WTC11 (cell line): Measurements from ENCODE around the gene UGT1A10.

Experiments used
- NR2C2 ChIP-seq: sonication (generic); formaldehyde crosslinking; IDR thresholded peaks from 2 replicates; pipeline ENCODE4 v1.8.0; 2022; ENCODE audit warnings: mild to moderate bottlenecking, missing genetic modification reagents
- NR3C1 ChIP-seq: sonication (generic); formaldehyde crosslinking; conservative IDR thresholded peaks from 2 replicates; pipeline ENCODE4 v1.8.1; 2023; ENCODE audit warnings: low read depth, mild to moderate bottlenecking, missing genetic modification reagents
- SP1 ChIP-seq: sonication (generic); formaldehyde crosslinking; conservative IDR thresholded peaks from 2 replicates; pipeline ENCODE4 v1.8.1; 2022; ENCODE audit warnings: missing genetic modification reagents
- ZNF263 ChIP-seq: sonication (generic); formaldehyde crosslinking; IDR thresholded peaks from 2 replicates; pipeline ENCODE4 v1.8.1; 2022; ENCODE audit warnings: low read depth, mild to moderate bottlenecking, moderate library complexity, missing genetic modification reagents
- TF ChIP-seq, protein P1 (sequence below): fragments of 200-600 bp; IDR thresholded peaks from 2 replicates; pipeline ENCODE4 v1.8.0; 2022; ENCODE audit warnings: antibody characterized with exemption
- TF ChIP-seq, protein P2 (sequence below): sonication (generic); formaldehyde crosslinking; IDR thresholded peaks from 2 replicates; pipeline ENCODE4 v1.8.0; 2022; ENCODE audit warnings: mild to moderate bottlenecking, missing genetic modification reagents

DNA sequence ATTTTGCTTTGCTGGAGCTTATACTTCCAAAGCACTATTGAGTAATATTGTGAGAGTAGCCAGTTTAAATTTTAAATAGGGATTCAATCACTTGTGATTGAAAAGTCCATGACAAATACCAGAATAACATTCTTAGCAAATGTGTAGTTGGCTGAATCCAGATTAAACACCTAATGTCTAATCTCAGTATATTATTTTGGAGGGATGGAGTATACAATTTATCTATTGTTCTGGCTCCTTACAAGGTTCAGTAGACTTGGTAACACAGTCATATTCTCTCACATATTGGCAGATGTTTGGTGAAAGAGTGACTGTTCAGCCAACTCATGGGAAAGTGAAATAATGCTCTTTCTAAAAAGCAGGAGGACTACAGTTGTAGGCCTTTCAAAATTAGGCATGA lies 37.6 kb downstream of the UGT1A10 start:
- TF ChIP-seq SP1 (CRISPR knock-in tag) (no peak), ZNF263 (CRISPR knock-in tag) (no peak), NR3C1 (CRISPR knock-in tag) (no peak), NR2C2 (CRISPR knock-in tag) (no peak)
- TF ChIP-seq, protein P1, sequence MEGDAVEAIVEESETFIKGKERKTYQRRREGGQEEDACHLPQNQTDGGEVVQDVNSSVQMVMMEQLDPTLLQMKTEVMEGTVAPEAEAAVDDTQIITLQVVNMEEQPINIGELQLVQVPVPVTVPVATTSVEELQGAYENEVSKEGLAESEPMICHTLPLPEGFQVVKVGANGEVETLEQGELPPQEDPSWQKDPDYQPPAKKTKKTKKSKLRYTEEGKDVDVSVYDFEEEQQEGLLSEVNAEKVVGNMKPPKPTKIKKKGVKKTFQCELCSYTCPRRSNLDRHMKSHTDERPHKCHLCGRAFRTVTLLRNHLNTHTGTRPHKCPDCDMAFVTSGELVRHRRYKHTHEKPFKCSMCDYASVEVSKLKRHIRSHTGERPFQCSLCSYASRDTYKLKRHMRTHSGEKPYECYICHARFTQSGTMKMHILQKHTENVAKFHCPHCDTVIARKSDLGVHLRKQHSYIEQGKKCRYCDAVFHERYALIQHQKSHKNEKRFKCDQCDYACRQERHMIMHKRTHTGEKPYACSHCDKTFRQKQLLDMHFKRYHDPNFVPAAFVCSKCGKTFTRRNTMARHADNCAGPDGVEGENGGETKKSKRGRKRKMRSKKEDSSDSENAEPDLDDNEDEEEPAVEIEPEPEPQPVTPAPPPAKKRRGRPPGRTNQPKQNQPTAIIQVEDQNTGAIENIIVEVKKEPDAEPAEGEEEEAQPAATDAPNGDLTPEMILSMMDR, result no peak
- TF ChIP-seq, protein P2, sequence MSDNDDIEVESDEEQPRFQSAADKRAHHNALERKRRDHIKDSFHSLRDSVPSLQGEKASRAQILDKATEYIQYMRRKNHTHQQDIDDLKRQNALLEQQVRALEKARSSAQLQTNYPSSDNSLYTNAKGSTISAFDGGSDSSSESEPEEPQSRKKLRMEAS (CRISPR knock-in tag), result no peak
